Spleen (tissue), 7 donors: ENCODE measurements around the gene COPS9.

ENCODE experiments used
- POLR2A ChIP-seq, 3 donors: fragments of 450-650 bp; IDR thresholded peaks; one replicate each; pipeline ENCODE4 v1.5.1; 2017; ENCODE audit warnings: antibody characterized with exemption in 3 of 3, mild to moderate bottlenecking in 1 of 3
- POLR2AphosphoS5 ChIP-seq, 3 donors: sonication (generic); formaldehyde crosslinking; IDR thresholded peaks; one replicate each; pipeline ENCODE4 v1.5.1; 2017; ENCODE audit warnings: antibody characterized with exemption in 3 of 3
- TF ChIP-seq, protein P1 (sequence below), 11 experiments: fragments of 200-600 bp in 7 of 11; fragments of 450-650 bp in 4 of 11; sonication (generic) in 4 of 11; IDR thresholded peaks in 8 of 11; conservative IDR thresholded peaks in 3 of 11; 1 replicate in 7 of 11; 2 replicates in 4 of 11; pipeline versions ENCODE4 v1.4.0 to v1.8.0; 2016 to 2021; ENCODE audit warnings: antibody characterized with exemption in 11 of 11, inconsistent platforms in 4 of 11, mild to moderate bottlenecking in 1 of 11
- donor health status: DM: no; HTN: no; CAD: no; lungs with moderate emphysema.
- donor health status: DM: no; HTN: no; CAD: no.
- donor health status: DM: no; HTN: no; CAD: no.

DNA sequence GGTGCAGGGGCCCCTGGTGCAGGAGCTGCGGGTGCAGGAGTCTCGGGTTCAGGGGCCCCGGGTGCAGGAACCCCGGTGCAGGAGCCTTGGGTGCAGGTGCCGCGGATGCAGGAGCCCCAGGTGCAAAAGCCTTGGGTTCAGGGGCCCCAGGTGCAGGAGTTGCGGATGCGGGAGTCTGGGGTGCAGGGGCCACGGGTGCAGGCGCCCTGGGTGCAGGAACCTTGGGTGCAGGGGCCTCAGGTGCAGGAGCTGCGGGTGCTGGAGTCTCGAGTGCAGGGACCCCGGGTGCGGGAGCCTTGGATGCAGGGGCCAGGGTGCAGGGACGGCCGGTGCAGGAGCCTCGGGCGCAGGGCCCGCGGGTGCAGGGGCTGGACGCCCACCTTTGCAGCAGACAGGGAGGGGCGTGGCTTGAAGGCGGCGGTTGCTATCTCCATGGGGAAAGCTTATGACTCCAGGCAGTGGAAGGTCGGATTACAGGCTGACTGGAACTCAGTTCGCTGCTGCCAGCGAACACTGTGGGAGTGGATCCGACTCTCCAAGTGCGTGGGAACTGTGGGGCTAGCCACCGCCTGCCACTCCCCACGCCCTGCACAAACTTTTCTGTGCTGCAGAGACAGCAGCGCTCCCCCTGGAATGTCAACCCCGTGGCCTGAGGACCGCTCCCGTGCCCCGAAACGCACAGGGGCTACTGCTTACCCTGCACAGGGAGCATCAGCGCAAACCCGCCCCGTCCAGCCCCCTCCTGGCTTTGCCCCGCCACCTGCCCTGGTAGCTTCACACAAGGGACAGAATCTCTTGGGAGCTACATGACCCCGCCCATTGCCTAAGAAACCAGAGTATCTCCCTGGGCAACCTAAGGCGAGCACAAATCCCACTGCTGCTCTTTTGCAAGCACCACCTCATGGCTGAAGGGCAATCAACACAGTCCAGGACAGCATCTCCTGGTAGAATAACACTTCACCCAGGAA lies 40.3 kb downstream of the COPS9 start:
- TF ChIP-seq POLR2A (IDR thresholded peaks at IDR 0.05) (no peak), POLR2AphosphoS5 (IDR thresholded peaks at IDR 0.05) (no peak)
- TF ChIP-seq, protein P1, sequence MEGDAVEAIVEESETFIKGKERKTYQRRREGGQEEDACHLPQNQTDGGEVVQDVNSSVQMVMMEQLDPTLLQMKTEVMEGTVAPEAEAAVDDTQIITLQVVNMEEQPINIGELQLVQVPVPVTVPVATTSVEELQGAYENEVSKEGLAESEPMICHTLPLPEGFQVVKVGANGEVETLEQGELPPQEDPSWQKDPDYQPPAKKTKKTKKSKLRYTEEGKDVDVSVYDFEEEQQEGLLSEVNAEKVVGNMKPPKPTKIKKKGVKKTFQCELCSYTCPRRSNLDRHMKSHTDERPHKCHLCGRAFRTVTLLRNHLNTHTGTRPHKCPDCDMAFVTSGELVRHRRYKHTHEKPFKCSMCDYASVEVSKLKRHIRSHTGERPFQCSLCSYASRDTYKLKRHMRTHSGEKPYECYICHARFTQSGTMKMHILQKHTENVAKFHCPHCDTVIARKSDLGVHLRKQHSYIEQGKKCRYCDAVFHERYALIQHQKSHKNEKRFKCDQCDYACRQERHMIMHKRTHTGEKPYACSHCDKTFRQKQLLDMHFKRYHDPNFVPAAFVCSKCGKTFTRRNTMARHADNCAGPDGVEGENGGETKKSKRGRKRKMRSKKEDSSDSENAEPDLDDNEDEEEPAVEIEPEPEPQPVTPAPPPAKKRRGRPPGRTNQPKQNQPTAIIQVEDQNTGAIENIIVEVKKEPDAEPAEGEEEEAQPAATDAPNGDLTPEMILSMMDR (IDR thresholded peaks at IDR 0.05 in 8 of 11, conservative IDR thresholded peaks at IDR 0.05 in 3 of 11): no peak
